NCI-H345 (cell line): ENCODE results near the gene CXorf51B.
"Not testable (repeated sequence)": the region's sequence is repeated elsewhere in the genome, so short reads cannot be mapped to it uniquely, and the experiment has no call there.

Experiments used
- DNase-seq: peaks from one replicate; lab custom pipeline; 2025; lab: John Stamatoyannopoulos, UW

The CXorf51B gene

GRCh38 chrX:146809471-146809870, at the start of gene CXorf51B:
Gene CXorf51B, plus strand, starts transcription at chrX:146809771. Its CDS starts 21 bp downstream, at chrX:146809792.
- DNase-seq: not testable (repeated sequence)

GRCh38 chrX:146814644-146815043, 5.1 kb downstream of the CXorf51B start, which contains the start of gene CXorf51A:
Gene CXorf51A, minus strand, starts transcription at chrX:146814744. Its CDS starts 21 bp downstream, at chrX:146814723.
- not testable (repeated sequence) for DNase-seq

GRCh38 chrX:146831994-146832393, 22.4 kb downstream of the CXorf51B start:
- no peak for DNase-seq

- no peak for DNase-seq
Measured at GRCh38 chrX:146854281-146854680, 44.7 kb downstream of the CXorf51B start.
